Smooth muscle cell (in vitro differentiated cells): Measurements from ENCODE around the gene SLC25A26. TPM values are rescaled to one million over a fixed set of nuclear protein-coding genes. Genes with fewer than 3 reads are reported as not detected.

Experiments used
- DNase-seq: peaks from one replicate; lab custom pipeline; 2025; ENCODE audit not compliant: unreplicated experiment; lab: John Stamatoyannopoulos, UW
- H2AFZ ChIP-seq: fragments of 200-600 bp; sonication (generic); 2 replicates; pipeline ENCODE4 v1.6.0; 2016; ENCODE audit warnings: antibody characterized with exemption, low read depth, mild to moderate bottlenecking
- H3F3A ChIP-seq: fragments of 200-600 bp; sonication (generic); 2 replicates; pipeline ENCODE4 v1.6.0; 2017; ENCODE audit warnings: antibody characterized with exemption, low read depth
- H3K27ac ChIP-seq: fragments of 200-600 bp; sonication (generic); 2 replicates; pipeline ENCODE4 v1.5.1; 2016; ENCODE audit warnings: low read depth, mild to moderate bottlenecking
- H3K27me3 ChIP-seq: fragments of 200-600 bp; sonication (generic); 2 replicates; pipeline ENCODE4 v1.6.1; 2016; ENCODE audit warnings: low read depth, mild to moderate bottlenecking
- H3K36me3 ChIP-seq: fragments of 200-600 bp; sonication (generic); 2 replicates; pipeline ENCODE4 v1.5.1; 2016; ENCODE audit warnings: low read depth
- H3K4me1 ChIP-seq: fragments of 200-600 bp; sonication (generic); 2 replicates; pipeline ENCODE4 v1.5.1; 2016; ENCODE audit warnings: low read depth
- H3K4me2 ChIP-seq: fragments of 200-600 bp; sonication (generic); 2 replicates; pipeline ENCODE4 v1.6.0; 2016; ENCODE audit warnings: mild to moderate bottlenecking
- H3K4me3 ChIP-seq: fragments of 200-600 bp; sonication (generic); 2 replicates; pipeline ENCODE4 v1.5.1; 2016; ENCODE audit warnings: mild to moderate bottlenecking
- H3K79me2 ChIP-seq: fragments of 200-600 bp; sonication (generic); 2 replicates; pipeline ENCODE4 v1.6.0; 2016; ENCODE audit warnings: low read depth, mild to moderate bottlenecking
- H3K9ac ChIP-seq: fragments of 200-600 bp; sonication (generic); 2 replicates; pipeline ENCODE4 v1.6.0; 2016; ENCODE audit warnings: low read depth
- H3K9me3 ChIP-seq: fragments of 200-600 bp; sonication (generic); replicated peaks from 2 replicates; pipeline ENCODE4 v1.5.1; 2016; ENCODE audit warnings: low read depth
- H4K20me1 ChIP-seq: fragments of 200-600 bp; sonication (generic); 2 replicates; pipeline ENCODE4 v1.6.0; 2016; ENCODE audit warnings: low read depth
- WGBS: methylation state at CpG from one replicate; pipeline ENCODE4 v1.1.7; 2016; ENCODE audit warnings: low lambda C conversion rate; 5-methylcytosine and 5-hydroxymethylcytosine counted together
- polyA plus RNA-seq: library from polyadenylated mRNA; unstranded; fragments of >200 nt; fragmentation: Nextera tagmentation; extraction: Ambion mirVana; gene quantifications from 2 replicates; pipeline ENCODE4 v1.2.1, GENCODE V29; 2016
- total RNA-seq: library from RNA; depleted of rRNA; stranded (reverse); fragments of >200 nt; gene quantifications from 2 replicates; pipeline ENCODE4 v1.2.3, GENCODE V29; 2014
- TF ChIP-seq, protein P1 (sequence below): fragments of 200-600 bp; sonication (generic); IDR thresholded peaks from 2 replicates; pipeline ENCODE4 v1.5.1; 2017; ENCODE audit warnings: borderline replicate concordance, mild to moderate bottlenecking, antibody characterized with exemption; ENCODE audit not compliant: insufficient read depth, poor library complexity, severe bottlenecking

The SLC25A26 gene
- total and polyA plus RNA-seq, 2 experiments from 2014 or later = 8.9 to 18.9 TPM

GRCh38 chr3:66314455-66314854, 93.7 kb downstream of the SLC25A26 start:
- Histone ChIP-seq H3K36me3 (no peaks in the 10 kb centered on the region), H4K20me1 (no peaks in the 10 kb centered on the region), H3K4me2 (no peak overlapping the region), H3K4me3 (no peak overlapping the region), H2AFZ (no peak overlapping the region), H3K4me1 (no peaks in the 10 kb centered on the region), H3K9me3 (no peaks in the 10 kb centered on the region), H3K27me3 (no peaks in the 10 kb centered on the region), H3K79me2 (no peaks in the 10 kb centered on the region), H3K9ac (no peak overlapping the region), H3F3A (no peaks in the 10 kb centered on the region), H3K27ac (no peak overlapping the region)
- TF ChIP-seq, protein P1, sequence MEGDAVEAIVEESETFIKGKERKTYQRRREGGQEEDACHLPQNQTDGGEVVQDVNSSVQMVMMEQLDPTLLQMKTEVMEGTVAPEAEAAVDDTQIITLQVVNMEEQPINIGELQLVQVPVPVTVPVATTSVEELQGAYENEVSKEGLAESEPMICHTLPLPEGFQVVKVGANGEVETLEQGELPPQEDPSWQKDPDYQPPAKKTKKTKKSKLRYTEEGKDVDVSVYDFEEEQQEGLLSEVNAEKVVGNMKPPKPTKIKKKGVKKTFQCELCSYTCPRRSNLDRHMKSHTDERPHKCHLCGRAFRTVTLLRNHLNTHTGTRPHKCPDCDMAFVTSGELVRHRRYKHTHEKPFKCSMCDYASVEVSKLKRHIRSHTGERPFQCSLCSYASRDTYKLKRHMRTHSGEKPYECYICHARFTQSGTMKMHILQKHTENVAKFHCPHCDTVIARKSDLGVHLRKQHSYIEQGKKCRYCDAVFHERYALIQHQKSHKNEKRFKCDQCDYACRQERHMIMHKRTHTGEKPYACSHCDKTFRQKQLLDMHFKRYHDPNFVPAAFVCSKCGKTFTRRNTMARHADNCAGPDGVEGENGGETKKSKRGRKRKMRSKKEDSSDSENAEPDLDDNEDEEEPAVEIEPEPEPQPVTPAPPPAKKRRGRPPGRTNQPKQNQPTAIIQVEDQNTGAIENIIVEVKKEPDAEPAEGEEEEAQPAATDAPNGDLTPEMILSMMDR = no peak
- WGBS = 88% methylated on average over 6 of the region's 6 CpGs
- DNase-seq = no peak

DNA sequence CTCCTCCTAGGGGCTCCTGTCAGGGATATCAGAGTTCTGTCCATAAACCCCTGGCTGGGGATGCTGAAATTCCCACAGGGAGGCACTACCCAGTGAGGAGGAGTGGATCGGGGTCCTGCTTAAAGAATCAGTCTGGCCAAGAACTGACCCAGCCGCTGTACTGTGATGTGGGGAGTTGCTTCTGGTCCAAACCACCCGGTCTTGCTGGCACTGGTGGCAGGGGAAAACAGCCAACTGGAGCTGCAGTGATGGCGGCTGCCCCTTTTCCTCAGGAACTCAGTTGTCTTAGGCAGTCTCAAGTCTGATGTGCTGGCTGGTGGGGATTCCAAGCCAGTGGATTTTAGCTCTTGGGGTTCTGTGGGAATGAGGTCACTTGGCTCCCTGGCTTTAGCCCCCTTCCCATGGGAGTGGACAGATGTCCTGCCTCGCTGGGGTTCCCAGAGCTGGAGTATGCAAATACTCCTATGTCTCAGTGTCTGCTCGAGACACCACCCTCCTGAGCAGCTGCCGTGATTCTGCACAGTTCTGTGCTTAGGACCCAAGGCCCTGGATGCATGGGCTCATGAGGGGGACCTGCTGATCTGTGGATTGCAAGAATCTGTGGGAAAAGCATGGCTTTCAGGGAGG, 97.1 kb downstream of the SLC25A26 start:
- Histone ChIP-seq H3K27ac (no peak overlapping the region), H3F3A (no peaks in the 10 kb centered on the region), H3K4me3 (no peak overlapping the region), H3K4me2 (no peak overlapping the region), H3K9ac (no peak overlapping the region), H3K9me3 (no peaks in the 10 kb centered on the region), H4K20me1 (no peaks in the 10 kb centered on the region), H3K36me3 (no peaks in the 10 kb centered on the region), H3K4me1 (no peaks in the 10 kb centered on the region), H2AFZ (no peak overlapping the region), H3K79me2 (no peaks in the 10 kb centered on the region), H3K27me3 (no peaks in the 10 kb centered on the region)
- 85% methylated on average over 7 of the region's 7 CpGs for WGBS
- DNase-seq = no peak
- TF ChIP-seq, protein P1 = no peak

DNA sequence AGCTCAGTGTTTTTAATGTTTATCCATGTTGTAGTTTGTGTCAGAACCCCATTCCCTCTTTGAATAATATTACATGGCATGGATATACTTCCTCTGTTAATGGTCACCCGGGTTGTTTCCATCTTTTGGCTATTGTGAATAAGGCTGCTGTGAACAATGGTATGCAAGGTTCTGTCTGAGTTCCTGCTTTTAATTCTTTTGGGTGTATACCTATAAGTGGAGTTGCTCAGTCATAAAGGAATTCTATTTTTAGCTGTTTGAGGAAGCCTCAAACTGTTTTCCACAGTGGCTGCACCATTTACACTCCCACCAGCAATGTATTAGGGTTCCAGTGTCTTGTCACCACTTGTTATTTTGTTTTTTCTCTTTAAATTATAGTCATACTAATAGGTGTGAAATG, 99.6 kb downstream of the SLC25A26 start:
- Histone ChIP-seq H4K20me1 (no peaks in the 10 kb centered on the region), H3K27ac (no peak overlapping the region), H3K4me3 (no peak overlapping the region), H2AFZ (no peak overlapping the region), H3K9me3 (no peaks in the 10 kb centered on the region), H3K4me1 (no peaks in the 10 kb centered on the region), H3K27me3 (no peaks in the 10 kb centered on the region), H3K79me2 (no peaks in the 10 kb centered on the region), H3K36me3 (no peaks in the 10 kb centered on the region), H3K4me2 (no peak overlapping the region), H3F3A (no peaks in the 10 kb centered on the region), H3K9ac (no peak overlapping the region)
- no peak for DNase-seq
- WGBS = 97% methylated on average over 1 of the region's 1 CpG
- TF ChIP-seq, protein P1 = no peak

- DNase-seq = no peak
- Histone ChIP-seq H4K20me1 (no peaks in the 10 kb centered on the region), H3K9me3 (no peaks in the 10 kb centered on the region), H3K4me1 (no peaks in the 10 kb centered on the region), H3K9ac (no peak overlapping the region), H3F3A (no peaks in the 10 kb centered on the region), H3K79me2 (no peaks in the 10 kb centered on the region), H3K27me3 (no peaks in the 10 kb centered on the region), H3K36me3 (no peaks in the 10 kb centered on the region), H3K27ac (no peak overlapping the region), H2AFZ (no peak overlapping the region), H3K4me2 (no peak overlapping the region), H3K4me3 (no peak overlapping the region)
- TF ChIP-seq, protein P1 = no peak
These were observed 101.6 kb downstream of the SLC25A26 start for GRCh38 chr3:66322436-66322835.
